Mesendoderm (in vitro differentiated cells): ENCODE results near the gene ANKLE2. TPM values are rescaled to one million over a fixed set of nuclear protein-coding genes. Genes with fewer than 3 reads are reported as not detected.
"Not testable (repeated sequence)": the region's sequence is repeated elsewhere in the genome, so short reads cannot be mapped to it uniquely, and the experiment has no call there.

Source experiments
- DNase-seq: peaks from one replicate; pipeline ENCODE4 v3.0.0; 2013
- H2AK5ac ChIP-seq: 2 replicates; pipeline ENCODE4 v1.6.1; 2013; ENCODE audit warnings: low read length, inconsistent platforms
- H2BK120ac ChIP-seq: 2 replicates; pipeline ENCODE4 v1.6.1; 2013; ENCODE audit warnings: low read depth, mild to moderate bottlenecking, low read length, moderate library complexity, mixed read lengths
- H2BK15ac ChIP-seq: replicated peaks from 2 replicates; pipeline ENCODE4 v1.6.1; 2013; ENCODE audit warnings: low read depth, mild to moderate bottlenecking, moderate library complexity
- H2BK5ac ChIP-seq: 2 replicates; pipeline ENCODE4 v1.6.1; 2013; ENCODE audit warnings: low read length, inconsistent platforms
- H3K18ac ChIP-seq: 2 replicates; pipeline ENCODE4 v1.6.1; 2013; ENCODE audit warnings: mild to moderate bottlenecking, low read length, mixed read lengths
- H3K23ac ChIP-seq: one replicate; pipeline ENCODE4 v1.6.1; 2013; ENCODE audit warnings: low read length
- H3K27ac ChIP-seq: 2 replicates; pipeline ENCODE4 v1.5.1; 2013; ENCODE audit warnings: low read depth, mild to moderate bottlenecking, inconsistent platforms, low read length, moderate library complexity
- H3K27me3 ChIP-seq: 2 replicates; pipeline ENCODE4 v1.6.1; 2013; ENCODE audit warnings: low read length, control low read depth, mild to moderate bottlenecking, inconsistent platforms; ENCODE audit not compliant: insufficient read depth, poor library complexity
- H3K36me3 ChIP-seq: 2 replicates; pipeline ENCODE4 v1.6.1; 2013; ENCODE audit warnings: low read length, inconsistent platforms; ENCODE audit not compliant: control insufficient read depth, insufficient read depth
- H3K4ac ChIP-seq: one replicate; pipeline ENCODE4 v1.6.1; 2013; ENCODE audit warnings: low read depth, mild to moderate bottlenecking, low read length, moderate library complexity
- H3K4me1 ChIP-seq: 2 replicates; pipeline ENCODE4 v1.6.1; 2013; ENCODE audit warnings: low read depth, low read length, inconsistent platforms; ENCODE audit not compliant: control insufficient read depth
- H3K4me2 ChIP-seq: 2 replicates; pipeline ENCODE4 v1.6.1; 2013; ENCODE audit warnings: low read length
- H3K4me3 ChIP-seq: 2 replicates; pipeline ENCODE4 v1.5.1; 2013; ENCODE audit warnings: mild to moderate bottlenecking, low read length
- H3K56ac ChIP-seq: one replicate; pipeline ENCODE4 v1.6.1; 2013; ENCODE audit warnings: low read length
- H3K79me1 ChIP-seq: 2 replicates; pipeline ENCODE4 v1.6.1; 2013; ENCODE audit warnings: low read length, inconsistent platforms
- H3K79me2 ChIP-seq: 2 replicates; pipeline ENCODE4 v1.6.1; 2013; ENCODE audit warnings: mild to moderate bottlenecking, low read length; ENCODE audit not compliant: control insufficient read depth, insufficient read depth
- H3K9ac ChIP-seq: 2 replicates; pipeline ENCODE4 v1.6.1; 2013; ENCODE audit warnings: low read length, inconsistent platforms
- H4K5ac ChIP-seq: one replicate; pipeline ENCODE4 v1.6.1; 2013; ENCODE audit warnings: low read length
- H4K8ac ChIP-seq: one replicate; pipeline ENCODE4 v1.6.1; 2013; ENCODE audit warnings: low read depth, mild to moderate bottlenecking, control low read depth, low read length, moderate library complexity
- WGBS: extraction: QIAGEN DNeasy Blood & Tissue Kit; methylation state at CpG from one replicate; pipeline ENCODE4 v1.1.7; 2013; ENCODE audit warnings: low lambda C conversion rate, missing lambda C conversion rate; ENCODE audit not compliant: insufficient coverage; ENCODE audit errors: extremely low coverage; 5-methylcytosine and 5-hydroxymethylcytosine counted together
- polyA plus RNA-seq, 2 experiments: library from polyadenylated mRNA; stranded (reverse); fragments of 200-250 nt; gene quantifications; one replicate each; pipeline ENCODE4 v1.2.3, GENCODE V29; 2013

The ANKLE2 gene
- polyA plus RNA-seq (2013, experiment 1 of 2): 32.4 TPM
- 31.5 TPM for polyA plus RNA-seq (2013, experiment 2 of 2)

DNA sequence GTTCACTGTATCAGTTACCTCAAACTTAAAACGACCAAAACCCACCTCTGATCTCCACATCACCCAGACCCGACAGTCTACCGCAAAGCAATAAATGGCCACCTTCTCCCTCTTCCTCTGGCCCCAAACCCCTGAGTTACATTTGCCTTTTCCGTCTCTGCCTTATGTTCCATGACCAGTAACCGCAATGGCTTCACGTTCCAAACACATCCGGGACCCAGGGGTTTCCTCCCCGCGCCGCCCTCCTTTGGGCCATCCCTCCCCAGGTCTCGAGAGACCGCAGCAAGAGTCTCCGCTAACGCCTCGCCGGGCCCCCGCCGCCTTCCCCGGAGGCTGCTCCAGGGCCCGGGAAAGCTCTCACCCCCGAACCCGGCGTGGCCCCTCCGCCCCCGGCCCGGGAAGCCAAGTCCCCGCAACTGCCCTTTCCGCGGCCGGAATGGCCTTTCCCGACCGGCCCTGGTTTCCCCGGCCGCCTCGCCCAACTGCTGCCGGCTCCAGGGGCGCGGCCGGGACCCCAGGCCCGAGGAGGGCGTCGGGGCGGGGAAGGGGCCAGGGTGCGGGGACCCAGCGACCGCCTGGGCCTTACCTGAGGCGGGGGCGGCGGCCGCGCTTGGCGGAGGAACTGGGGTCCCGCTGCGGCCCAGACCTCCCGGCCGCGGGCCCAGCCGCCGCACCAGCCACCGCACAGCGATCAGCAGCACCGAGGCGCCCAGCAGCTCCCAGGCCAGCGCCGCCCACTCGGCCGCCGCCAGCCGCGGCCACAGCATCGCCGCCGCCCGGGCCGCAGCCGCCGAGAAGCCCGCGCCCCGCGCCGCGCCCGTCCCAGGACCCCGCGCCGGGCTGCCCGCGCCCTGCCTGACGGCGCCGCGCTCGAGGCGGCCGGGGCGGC, at the start of gene ANKLE2:
Gene ANKLE2 (minus strand): TSS at position 801 of the 889 bp plus-strand sequence. CDS start 34 bp downstream, at position 767.
- DNase-seq: peak; percentile 58

GRCh38 chr12:132809391-132809790, 47.8 kb upstream of the ANKLE2 start:
- H4K8ac ChIP-seq, H2BK120ac ChIP-seq, H3K23ac ChIP-seq, H2BK15ac ChIP-seq, H3K27ac ChIP-seq, H3K27me3 ChIP-seq, H3K56ac ChIP-seq, H3K18ac ChIP-seq, H3K9ac ChIP-seq, H3K79me1 ChIP-seq, H3K4me2 ChIP-seq, H4K5ac ChIP-seq, H3K4ac ChIP-seq, H2BK5ac ChIP-seq, H2AK5ac ChIP-seq, H3K4me1 ChIP-seq, H3K4me3 ChIP-seq: not testable (repeated sequence)
- H3K36me3 ChIP-seq: peaks cover 19% of the 10 kb centered on the region
- peaks cover 11% of the 10 kb centered on the region for H3K79me2 ChIP-seq
- no CpG with 5 or more reads among the region's 13 CpGs for WGBS
- peak; percentile 62 for DNase-seq

More for the DNA sequence above, at the start of gene ANKLE2:
- Histone ChIP-seq H3K9ac (peak within 1 kb of the TSS; percentile 97), H3K36me3 (peaks cover 3% of the 10 kb centered on the region), H2BK120ac (peak within 1 kb of the TSS; percentile 90), H3K18ac (peak within 1 kb of the TSS; percentile 99), H3K56ac (peak within 1 kb of the TSS; percentile 95), H3K23ac (peak within 1 kb of the TSS; percentile 66), H3K27me3 (peaks cover 2% of the 10 kb centered on the region), H3K27ac (peak within 1 kb of the TSS; percentile 99), H4K8ac (peak within 1 kb of the TSS; percentile 69), H3K79me1 (peaks cover 8% of the 10 kb centered on the region), H2BK15ac (no peak within 1 kb of the TSS), H3K4me2 (peak within 1 kb of the TSS; percentile 90), H4K5ac (no peak within 1 kb of the TSS), H2AK5ac (no peak within 1 kb of the TSS), H2BK5ac (peak within 1 kb of the TSS; percentile 50), H3K79me2 (peaks cover 47% of the 10 kb centered on the region), H3K4me1 (no peaks in the 10 kb centered on the region), H3K4ac (peak within 1 kb of the TSS; percentile 95), H3K4me3 (peak within 1 kb of the TSS; percentile 79)
- no CpG with 5 or more reads among the region's 97 CpGs for WGBS

- Histone ChIP-seq H2BK15ac (no peak overlapping the region), H3K79me2 (peaks cover 11% of the 10 kb centered on the region), H3K23ac (no peak overlapping the region), H3K79me1 (peaks cover 8% of the 10 kb centered on the region), H3K4me1 (no peaks in the 10 kb centered on the region), H2AK5ac (no peak overlapping the region), H2BK5ac (no peak overlapping the region), H2BK120ac (no peak overlapping the region), H3K27ac (no peak overlapping the region), H3K56ac (no peak overlapping the region), H3K27me3 (no peaks in the 10 kb centered on the region), H3K18ac (no peak overlapping the region), H3K4me2 (no peak overlapping the region), H4K8ac (no peak overlapping the region), H3K9ac (no peak overlapping the region), H3K36me3 (peaks cover 20% of the 10 kb centered on the region), H4K5ac (no peak overlapping the region), H3K4ac (no peak overlapping the region), H3K4me3 (no peak overlapping the region)
- WGBS: no CpG with 5 or more reads among the region's 25 CpGs
- peak; percentile 42 for DNase-seq
Measured at GRCh38 chr12:132807295-132808092, 45.9 kb upstream of the ANKLE2 start.

DNA sequence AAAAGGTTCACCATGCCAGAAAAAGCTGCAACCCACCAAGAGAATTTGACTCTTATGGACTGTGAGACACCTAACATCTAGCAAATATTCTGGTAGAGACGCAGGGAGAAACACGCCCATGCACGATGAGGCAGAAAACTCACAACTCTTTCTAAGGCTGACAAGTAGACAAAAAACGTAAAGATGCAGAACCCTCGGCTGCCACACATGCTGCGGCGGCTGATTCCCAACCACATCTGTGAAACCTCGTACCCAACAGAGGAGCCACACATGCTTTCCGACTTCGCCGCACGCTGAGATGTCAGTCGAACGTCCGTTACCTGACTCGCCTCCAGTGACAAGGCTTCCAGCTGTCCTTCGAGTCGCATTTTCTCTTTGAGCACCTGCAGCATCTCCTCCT, 45.2 kb upstream of the ANKLE2 start:
- H3K4me1 ChIP-seq: no peaks in the 10 kb centered on the region
- H3K56ac ChIP-seq: no peak overlapping the region
- no peak overlapping the region for H4K5ac ChIP-seq
- no peak overlapping the region for H3K27ac ChIP-seq
- H3K4me2 ChIP-seq: no peak overlapping the region
- WGBS: no CpG with 5 or more reads among the region's 18 CpGs
- H2BK120ac ChIP-seq: no peak overlapping the region
- H3K79me1 ChIP-seq: peaks cover 8% of the 10 kb centered on the region
- H3K4me3 ChIP-seq: no peak overlapping the region
- H2BK15ac ChIP-seq: no peak overlapping the region
- H3K18ac ChIP-seq: no peak overlapping the region
- no peak overlapping the region for H2BK5ac ChIP-seq
- H3K9ac ChIP-seq: no peak overlapping the region
- peaks cover 19% of the 10 kb centered on the region for H3K36me3 ChIP-seq
- peaks cover 11% of the 10 kb centered on the region for H3K79me2 ChIP-seq
- H4K8ac ChIP-seq: no peak overlapping the region
- no peak overlapping the region for H3K23ac ChIP-seq
- H3K4ac ChIP-seq: no peak overlapping the region
- H2AK5ac ChIP-seq: no peak overlapping the region
- DNase-seq: no peak
- H3K27me3 ChIP-seq: no peaks in the 10 kb centered on the region

DNA sequence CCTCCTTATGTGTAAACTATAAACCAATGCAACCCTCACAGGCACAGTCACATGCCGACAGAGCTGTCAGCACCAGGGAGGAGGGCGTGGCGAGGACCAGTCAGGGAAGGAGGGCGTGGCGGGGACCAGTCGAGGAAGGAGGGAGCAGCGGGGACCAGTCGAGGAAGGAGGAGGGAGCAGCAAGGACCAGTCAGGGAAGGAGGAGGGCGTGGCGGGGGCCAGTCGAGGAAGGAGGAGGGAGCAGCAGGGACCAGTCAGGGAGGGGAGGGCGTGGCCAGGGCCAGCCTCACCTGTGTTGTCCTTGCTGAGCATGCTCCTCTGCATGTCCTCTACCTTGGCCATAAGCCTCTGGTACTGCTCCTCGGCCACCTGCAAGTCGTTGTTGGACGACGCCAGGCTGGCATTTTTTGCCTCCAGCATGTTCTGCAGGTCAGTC, 42.8 kb upstream of the ANKLE2 start:
- Histone ChIP-seq H3K36me3 (peaks cover 25% of the 10 kb centered on the region), H3K23ac (no peak overlapping the region), H3K4me2 (no peak overlapping the region), H2BK5ac (no peak overlapping the region), H3K79me2 (peaks cover 11% of the 10 kb centered on the region), H3K4me1 (no peaks in the 10 kb centered on the region), H2BK15ac (no peak overlapping the region), H2BK120ac (no peak overlapping the region), H4K8ac (no peak overlapping the region), H3K9ac (no peak overlapping the region), H2AK5ac (no peak overlapping the region), H3K27me3 (no peaks in the 10 kb centered on the region), H3K56ac (no peak overlapping the region), H3K79me1 (peaks cover 8% of the 10 kb centered on the region), H3K18ac (no peak overlapping the region), H3K4me3 (no peak overlapping the region), H3K4ac (no peak overlapping the region), H4K5ac (no peak overlapping the region), H3K27ac (no peak overlapping the region)
- DNase-seq: peak; percentile 23
- WGBS: no CpG with 5 or more reads among the region's 16 CpGs
